Small intestine (tissue), 7 donors: Measurements from ENCODE around the gene SLIT3. TPM values are rescaled to one million over a fixed set of nuclear protein-coding genes. Genes with fewer than 3 reads are reported as not detected.
"Not testable (repeated sequence)": the region's sequence is repeated elsewhere in the genome, so short reads cannot be mapped to it uniquely, and the experiment has no call there.

ENCODE experiments used
- DNase-seq, 2 donors: peaks; one replicate each; pipeline versions ENCODE4 v3.0.0 to v3.0.0-alpha.2; 2013
- FAIRE-seq: peaks from 2 replicates; lab custom pipeline; 2012; peaks lifted over from hg19 to GRCh38; lab: Jason Lieb, UNC
- H3K27ac ChIP-seq, 3 donors: one replicate each; pipeline ENCODE4 v1.5.1; 2013; ENCODE audit warnings: low read length in 2 of 3, mild to moderate bottlenecking in 2 of 3, control low read depth in 1 of 3, inconsistent platforms in 1 of 3, low read depth in 1 of 3, moderate library complexity in 1 of 3
- H3K27me3 ChIP-seq, 3 donors: one replicate each; pipeline ENCODE4 v1.6.1; 2013; ENCODE audit warnings: low read length in 3 of 3, inconsistent platforms in 1 of 3; ENCODE audit not compliant: control insufficient read depth in 3 of 3, insufficient read depth in 3 of 3
- H3K36me3 ChIP-seq, 3 donors: one replicate each; pipeline ENCODE4 v1.6.1; 2013; ENCODE audit warnings: low read length in 3 of 3, inconsistent platforms in 1 of 3, low read depth in 1 of 3, mild to moderate bottlenecking in 1 of 3, moderate library complexity in 1 of 3; ENCODE audit not compliant: control insufficient read depth in 3 of 3, insufficient read depth in 2 of 3
- H3K4me1 ChIP-seq, 3 donors: one replicate each; pipeline ENCODE4 v1.6.1; 2013; ENCODE audit warnings: low read length in 2 of 3, inconsistent platforms in 1 of 3, low read depth in 1 of 3, mild to moderate bottlenecking in 1 of 3, moderate library complexity in 1 of 3; ENCODE audit not compliant: control insufficient read depth in 3 of 3, insufficient read depth in 2 of 3
- H3K4me3 ChIP-seq, 3 donors: one replicate each; pipeline ENCODE4 v1.5.1; 2013; ENCODE audit warnings: low read length in 3 of 3, control low read depth in 1 of 3, inconsistent platforms in 1 of 3, low read depth in 1 of 3, mild to moderate bottlenecking in 1 of 3, moderate library complexity in 1 of 3
- H3K9me3 ChIP-seq, 2 donors: one replicate each; pipeline ENCODE4 v1.6.1; 2013; ENCODE audit warnings: low read depth in 1 of 2, low read length in 1 of 2; ENCODE audit not compliant: control insufficient read depth in 2 of 2, insufficient read depth in 1 of 2
- WGBS, 3 donors: extraction: QIAGEN DNeasy Blood & Tissue Kit; methylation state at CpG; one replicate each; pipeline ENCODE4 v1.1.7; 2013; 5-methylcytosine and 5-hydroxymethylcytosine counted together
- polyA plus RNA-seq, 4 donors: library from polyadenylated mRNA; stranded (reverse) in 3 of 4; unstranded in 1 of 4; fragments of 200-250 nt in 3 of 4; fragments of 120-200 nt in 1 of 4; gene quantifications; one replicate each; pipeline versions ENCODE4 v1.2.1 to v1.2.3, GENCODE V29; 2013
- donor health status: healthy with polysubstance abuse.
- donor health status: control.
- donor health status: control.
- donor health status: Bipolar disorder and iron deficiency.
- donor health status: healthy.

Gene SLIT3
- polyA plus RNA-seq, 4 donors, result 0.27 to 5.5 (median 5.3) TPM; not detected in 1

DNA sequence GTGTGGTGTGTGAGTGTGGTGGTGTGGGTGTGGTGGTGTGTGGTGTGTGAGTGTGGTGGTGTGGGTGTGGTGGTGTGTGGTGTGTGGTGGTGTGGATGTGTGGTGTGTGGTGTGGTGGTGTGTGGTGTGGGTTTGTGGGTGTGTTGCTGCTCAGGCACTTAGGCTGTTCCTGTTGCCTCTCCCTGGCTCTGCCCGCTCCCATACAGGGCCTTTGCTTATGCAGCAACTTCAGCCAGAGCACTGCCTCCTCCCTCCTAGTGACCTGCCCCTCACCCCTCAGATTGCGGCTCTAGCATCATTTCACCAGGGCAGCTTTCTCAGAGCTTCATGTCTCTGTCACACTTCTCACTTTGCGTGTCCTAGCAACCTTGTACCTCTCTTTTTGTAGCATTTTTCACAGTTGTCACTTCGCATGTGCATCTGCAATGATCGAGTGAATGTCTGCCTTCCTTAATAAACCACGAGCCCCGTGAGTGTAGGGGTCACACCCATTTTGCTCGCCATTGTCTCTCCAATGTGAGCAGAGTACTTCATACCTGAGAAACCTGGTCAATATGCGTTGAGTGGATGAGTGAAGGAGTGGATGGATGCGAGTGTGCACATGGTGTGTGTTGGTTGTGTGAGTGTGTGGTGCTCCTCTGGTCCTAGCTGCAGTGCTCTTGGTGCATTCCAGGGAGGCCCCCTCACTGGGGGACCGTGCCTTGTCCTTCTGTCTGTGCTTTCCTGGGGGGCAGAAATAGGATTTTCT lies 553.9 kb downstream of the SLIT3 start:
- Histone ChIP-seq H3K27me3 (peaks cover 0 to 8% (median 0%) of the 10 kb centered on the region in 3 donors), H3K4me3 (no peak overlapping the region), H3K36me3 (no peaks in the 10 kb centered on the region), H3K9me3 (no peaks in the 10 kb centered on the region), H3K27ac (no peak overlapping the region), H3K4me1 (no peaks in the 10 kb centered on the region)
- no peak for DNase-seq
- FAIRE-seq, result no peak
- WGBS, 3 donors, result 66 to 82% (median 77%) methylated on average over 11 of the region's 11 CpGs

DNA sequence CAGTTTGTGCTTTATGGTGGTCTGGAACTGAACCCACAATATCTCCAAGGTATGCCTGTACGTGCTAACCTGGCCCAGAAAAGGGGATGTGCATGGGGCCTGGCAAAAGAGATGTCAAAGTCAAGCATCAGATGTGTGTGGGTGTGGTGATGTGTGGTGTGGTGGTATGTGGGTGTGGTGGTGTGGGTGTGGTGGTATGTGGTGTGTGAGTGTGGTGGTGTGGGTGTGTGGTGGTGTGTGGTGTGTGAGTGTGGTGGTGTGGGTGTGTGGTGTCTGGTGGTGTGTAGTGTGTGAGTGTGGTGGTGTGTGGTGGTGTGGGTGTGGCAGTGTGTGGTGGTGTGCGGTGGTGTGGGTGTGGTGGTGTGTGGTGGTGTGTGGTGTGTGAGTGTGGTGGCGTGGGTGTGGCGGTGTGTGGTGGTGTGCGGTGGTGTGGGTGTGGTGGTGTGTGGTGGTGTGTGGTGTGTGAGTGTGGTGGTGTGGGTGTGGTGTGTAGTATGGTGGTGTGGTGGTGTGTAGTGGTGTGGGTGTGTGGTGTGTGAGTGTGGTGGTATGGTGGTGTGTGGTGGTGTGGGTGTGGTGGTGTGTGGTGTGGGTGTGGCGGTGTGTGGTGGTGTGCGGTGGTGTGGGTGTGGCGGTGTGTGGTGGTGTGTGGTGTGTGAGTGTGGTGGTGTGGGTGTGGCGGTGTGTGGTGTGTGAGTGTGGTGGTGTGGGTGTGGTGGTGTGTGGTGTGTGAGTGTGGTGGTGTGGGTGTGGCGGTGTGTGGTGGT lies 554.6 kb downstream of the SLIT3 start:
- not testable (repeated sequence) for H3K9me3 ChIP-seq, H3K4me1 ChIP-seq, DNase-seq, H3K36me3 ChIP-seq, FAIRE-seq, H3K27me3 ChIP-seq, H3K4me3 ChIP-seq, H3K27ac ChIP-seq
- WGBS, 3 donors, result 82 to 89% (median 83%) methylated on average over 2 to 10 of the region's 10 CpGs

DNA sequence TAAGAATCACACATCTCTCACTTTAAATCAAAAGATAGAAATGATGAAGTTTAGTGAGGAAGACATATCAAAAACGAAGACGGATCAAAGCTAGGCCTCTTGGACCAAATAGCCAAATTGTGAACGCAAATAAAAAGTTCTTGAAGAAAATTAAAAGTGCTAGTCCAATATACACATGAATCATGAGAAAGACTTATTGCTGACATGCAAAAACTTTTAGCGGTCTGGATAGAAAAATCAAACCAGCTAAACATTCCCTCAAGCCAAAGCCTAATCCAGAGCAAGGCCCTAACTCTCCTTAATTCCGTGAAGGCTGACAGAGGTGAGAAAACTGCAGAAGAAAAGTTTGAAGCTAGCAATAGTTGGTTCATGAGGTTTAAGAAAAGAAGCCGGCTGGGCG lies 557.3 kb downstream of the SLIT3 start:
- DNase-seq, result no peak
- Histone ChIP-seq H3K36me3 (no peaks in the 10 kb centered on the region), H3K4me1 (no peaks in the 10 kb centered on the region), H3K27me3 (peaks cover 0 to 8% (median 0%) of the 10 kb centered on the region in 3 donors), H3K9me3 (no peaks in the 10 kb centered on the region), H3K4me3 (no peak overlapping the region), H3K27ac (no peak overlapping the region)
- FAIRE-seq, result no peak
- 92 to 96% (median 95%) methylated on average over 7 of the region's 7 CpGs for WGBS, 3 donors

DNA sequence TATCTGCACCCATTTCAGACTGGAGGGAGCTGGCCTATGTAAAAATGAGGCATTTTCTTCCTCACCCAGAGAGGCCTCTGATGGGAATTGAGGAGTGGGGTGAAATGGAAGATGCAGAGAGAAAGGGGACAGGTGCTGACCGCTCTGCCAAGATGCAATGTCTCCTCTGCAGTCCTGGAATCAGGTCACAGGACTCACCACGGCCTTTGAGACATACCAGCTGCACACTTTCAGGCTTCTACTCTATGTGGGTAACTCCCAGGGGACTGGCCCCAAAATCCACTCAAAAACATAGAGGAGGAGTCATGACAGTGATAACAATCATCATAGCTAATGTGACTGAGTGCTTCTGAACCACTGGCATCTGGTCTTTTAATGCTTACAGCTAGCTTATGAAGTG lies 558.6 kb downstream of the SLIT3 start:
- FAIRE-seq, H3K27ac ChIP-seq, DNase-seq, H3K9me3 ChIP-seq, H3K27me3 ChIP-seq, H3K4me3 ChIP-seq, H3K36me3 ChIP-seq, H3K4me1 ChIP-seq: not testable (repeated sequence)
- WGBS, 3 donors, result 42 to 79% (median 65%) methylated on average over 2 of the region's 2 CpGs

DNA sequence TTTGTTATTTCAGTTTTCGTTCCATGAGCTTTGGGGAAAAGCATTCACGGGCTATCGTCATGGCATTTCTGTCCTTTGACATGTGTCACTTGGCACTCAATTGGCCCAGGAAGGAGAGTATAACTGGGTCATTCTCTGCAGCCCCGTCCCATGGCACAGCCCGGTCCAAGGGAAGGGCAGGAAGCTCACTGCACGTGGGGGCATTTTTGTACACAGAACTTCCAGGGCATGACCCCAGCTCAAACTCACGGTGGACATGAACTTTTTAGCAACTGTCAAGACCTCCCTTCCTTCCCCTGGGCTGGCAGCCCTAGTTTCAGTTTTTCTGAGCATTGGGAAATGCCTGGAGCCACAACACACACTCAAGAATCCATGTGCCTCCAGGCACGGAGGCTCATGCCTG lies 560.1 kb downstream of the SLIT3 start:
- H3K4me1 ChIP-seq, result no peaks in the 10 kb centered on the region
- no peak overlapping the region for H3K4me3 ChIP-seq
- no peak overlapping the region for H3K27ac ChIP-seq
- H3K27me3 ChIP-seq, result no peaks in the 10 kb centered on the region
- FAIRE-seq, result no peak
- no peaks in the 10 kb centered on the region for H3K9me3 ChIP-seq
- H3K36me3 ChIP-seq, result no peaks in the 10 kb centered on the region
- no peak for DNase-seq
- WGBS, 3 donors, result 67 to 75% (median 72%) methylated on average over 8 of the region's 8 CpGs

DNA sequence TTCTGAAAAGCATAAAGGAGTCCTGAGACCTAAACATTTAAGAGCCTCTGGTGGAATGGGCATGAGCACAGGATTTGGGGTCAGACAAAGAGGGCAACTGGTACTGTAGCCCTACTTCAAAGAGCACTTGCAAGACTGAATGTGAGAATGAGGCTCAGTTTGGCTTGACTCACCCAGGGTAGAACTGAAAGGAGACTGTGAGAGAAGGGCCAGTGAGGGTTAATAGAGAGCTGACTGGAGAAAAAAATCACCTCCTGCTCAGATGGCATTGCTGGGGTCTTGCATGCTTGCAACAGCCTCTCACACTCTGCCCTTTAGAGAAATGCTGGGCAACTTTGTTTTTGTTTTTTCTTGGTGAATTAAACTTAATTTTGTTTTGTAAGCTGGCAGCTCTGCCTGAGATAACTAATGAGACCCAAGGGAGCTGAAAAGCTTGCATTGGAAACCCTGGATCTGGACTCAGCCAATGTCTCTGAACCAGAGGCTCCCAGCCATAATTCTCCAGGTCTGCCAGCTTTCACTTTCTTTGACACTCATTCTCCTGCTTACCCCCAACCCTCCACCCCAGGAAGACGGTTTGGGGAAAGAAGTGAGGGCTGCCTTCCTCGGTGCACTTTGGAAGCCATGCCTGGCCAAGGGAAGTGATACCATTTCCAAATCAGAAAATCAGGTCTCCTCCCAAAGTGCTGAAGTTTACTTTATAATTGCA lies 560.7 kb downstream of the SLIT3 start:
- Histone ChIP-seq H3K9me3 (no peaks in the 10 kb centered on the region), H3K4me1 (no peaks in the 10 kb centered on the region), H3K4me3 (no peak overlapping the region), H3K36me3 (no peaks in the 10 kb centered on the region), H3K27me3 (no peaks in the 10 kb centered on the region), H3K27ac (no peak overlapping the region)
- no peak for FAIRE-seq
- no peak for DNase-seq
- 46 to 72% (median 62%) methylated on average over 2 of the region's 2 CpGs for WGBS, 3 donors

DNA sequence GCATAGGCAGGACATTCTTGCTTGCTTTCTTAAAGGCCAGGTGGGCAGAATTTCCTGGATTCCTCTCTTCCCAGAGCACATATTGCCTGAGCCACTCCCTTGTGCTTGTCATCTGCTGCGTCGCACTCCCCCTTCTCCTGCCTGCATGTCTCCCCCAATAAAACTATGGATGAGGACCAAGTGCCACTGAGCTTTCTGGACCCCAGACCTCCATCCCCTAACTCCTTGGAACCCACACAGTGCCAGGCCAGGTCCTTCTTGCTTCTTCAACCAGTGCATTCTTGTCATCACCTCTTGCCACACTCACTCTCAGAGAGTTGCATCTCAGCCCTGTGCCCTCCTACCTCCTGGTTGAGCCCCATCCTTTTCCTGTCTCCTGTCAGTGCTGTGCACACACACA lies 563.9 kb downstream of the SLIT3 start:
- H3K9me3 ChIP-seq, result no peaks in the 10 kb centered on the region
- no peak for FAIRE-seq
- peaks cover 0 to 2% (median 0%) of the 10 kb centered on the region in 3 donors for H3K27me3 ChIP-seq
- no peak for DNase-seq
- H3K4me1 ChIP-seq, result no peaks in the 10 kb centered on the region
- no peak overlapping the region for H3K27ac ChIP-seq
- 77 to 89% (median 78%) methylated on average over 2 of the region's 2 CpGs for WGBS, 3 donors
- H3K4me3 ChIP-seq, result no peak overlapping the region
- H3K36me3 ChIP-seq, result no peaks in the 10 kb centered on the region

DNA sequence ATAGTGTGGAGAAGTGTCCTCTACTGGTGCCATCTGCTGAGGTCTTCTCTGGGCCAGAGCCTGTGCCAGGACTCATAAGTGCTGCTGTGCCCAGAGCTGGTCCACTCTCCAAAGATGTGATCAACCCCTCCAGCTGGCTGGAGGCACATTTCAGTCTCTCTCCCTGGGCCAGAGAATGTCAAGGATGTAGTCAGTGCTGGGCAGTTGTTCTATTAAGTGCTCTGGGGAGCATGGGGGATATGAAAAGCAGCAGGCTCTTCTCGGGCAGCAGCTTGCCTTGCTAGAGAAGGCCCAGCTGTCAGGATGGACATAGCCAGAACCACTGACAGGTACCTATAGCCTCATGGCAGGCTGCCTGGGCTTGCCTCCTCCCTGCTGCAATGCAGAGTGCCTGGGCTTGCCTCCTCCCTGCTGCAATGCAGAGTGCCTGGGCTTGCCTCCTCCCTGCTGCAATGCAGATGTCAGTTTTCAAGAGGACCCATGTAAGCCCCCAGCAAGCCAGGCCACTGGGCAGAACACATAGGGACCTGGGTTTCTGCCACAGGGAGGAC lies 564.6 kb downstream of the SLIT3 start:
- Histone ChIP-seq H3K27me3 (peaks cover 0 to 2% (median 0%) of the 10 kb centered on the region in 3 donors), H3K4me1 (no peaks in the 10 kb centered on the region), H3K9me3 (no peaks in the 10 kb centered on the region), H3K36me3 (no peaks in the 10 kb centered on the region), H3K27ac (no peak overlapping the region), H3K4me3 (no peak overlapping the region)
- FAIRE-seq (no peak), DNase-seq (no peak)
- WGBS, 3 donors, result 63 to 86% (median 71%) methylated on average over 1 of the region's 1 CpG
